Caco-2 (cell line): ENCODE measurements around the gene BCAS3. TPM values are rescaled to one million over a fixed set of nuclear protein-coding genes. Genes with fewer than 3 reads are reported as not detected.
"Not testable (repeated sequence)": the region's sequence is repeated elsewhere in the genome, so short reads cannot be mapped to it uniquely, and the experiment has no call there.

Source experiments
- BruUV-seq: library from RNA; stranded (reverse); fragments of 400-500 nt; replicated peaks from 2 replicates; lab custom pipeline; 2021; lab: Mats Ljungman, UMichigan
- CTCF ChIA-PET: fragments of 300-600 bp; sonication (Branson Sonifier 250); formaldehyde crosslinking; loops from one replicate; lab custom pipeline; 2022; ENCODE audit warnings: antibody characterized with exemption; lab: Charles Lee
- POLR2A ChIA-PET: fragments of 300-600 bp; sonication (Branson Sonifier 250); formaldehyde crosslinking; loops from one replicate; lab custom pipeline; 2022; ENCODE audit warnings: antibody characterized with exemption; lab: Charles Lee
- DNase-seq, 2 experiments: peaks; one replicate each; pipeline versions ENCODE4 v3.0.0 to v3.0.0-alpha.2; 2020 to 2022
- H3K27me3 ChIP-seq: replicated peaks from 2 replicates; pipeline ENCODE4 v1.6.0; 2011; ENCODE audit warnings: low read length; ENCODE audit not compliant: control insufficient read depth, insufficient read depth
- H3K36me3 ChIP-seq: 2 replicates; pipeline ENCODE4 v1.5.1; 2011; ENCODE audit warnings: low read length; ENCODE audit not compliant: control insufficient read depth, insufficient read depth
- H3K4me1 ChIP-seq: fragments of 250-450 bp; sonication (Bioruptor Pico); 2 replicates; pipeline ENCODE4 v1.5.1; 2020; ENCODE audit warnings: mild to moderate bottlenecking
- H3K4me3 ChIP-seq: 2 replicates; pipeline ENCODE4 v1.5.1; 2011; ENCODE audit warnings: low read depth, mild to moderate bottlenecking, control low read depth, low read length
- H3K9me3 ChIP-seq: fragments of 250-450 bp; sonication (Bioruptor Pico); 2 replicates; pipeline ENCODE4 v1.5.1; 2020; ENCODE audit warnings: mild to moderate bottlenecking, moderate library complexity
- H3K27ac Mint-ChIP-seq: one replicate; pipeline ENCODE4 v1.8.0; 2022; ENCODE audit warnings: mixed read lengths; ENCODE audit not compliant: unreplicated experiment
- H3K27me3 Mint-ChIP-seq: one replicate; pipeline ENCODE4 v1.8.0; 2022; ENCODE audit warnings: mixed read lengths; ENCODE audit not compliant: insufficient read depth, unreplicated experiment
- H3K36me3 Mint-ChIP-seq: one replicate; pipeline ENCODE4 v1.8.0; 2022; ENCODE audit warnings: mild to moderate bottlenecking, mixed read lengths; ENCODE audit not compliant: insufficient read depth, unreplicated experiment
- H3K4me1 Mint-ChIP-seq: one replicate; pipeline ENCODE4 v1.8.0; 2022; ENCODE audit warnings: low read depth, mixed read lengths; ENCODE audit not compliant: unreplicated experiment
- H3K4me3 Mint-ChIP-seq: one replicate; pipeline ENCODE4 v1.8.0; 2022; ENCODE audit warnings: mild to moderate bottlenecking, moderate library complexity, mixed read lengths; ENCODE audit not compliant: unreplicated experiment
- H3K9me3 Mint-ChIP-seq: one replicate; pipeline ENCODE4 v1.8.0; 2022; ENCODE audit warnings: mixed read lengths; ENCODE audit not compliant: unreplicated experiment
- CTCF ChIP-seq, 2 experiments: fragments of 200-600 bp in 1 of 2; IDR thresholded peaks; 1 replicate in 1 of 2; 2 replicates in 1 of 2; pipeline versions ENCODE4 v1.5.1 to v1.8.0; 2011 to 2022; ENCODE audit warnings: antibody characterized with exemption in 1 of 2, control low read depth in 1 of 2, inconsistent platforms in 1 of 2, low read depth in 1 of 2, low read length in 1 of 2, mild to moderate bottlenecking in 1 of 2, moderate library complexity in 1 of 2; ENCODE audit not compliant: insufficient read depth in 1 of 2, severe bottlenecking in 1 of 2, unreplicated experiment in 1 of 2
- intact Hi-C: fragments of 100-400 bp; cut with micrococcal nuclease; formaldehyde crosslinking; loops from one replicate; pipeline ENCODE4 v1.10.0; 2022; ENCODE audit not compliant: unreplicated experiment
- total RNA-seq: library from RNA; stranded (reverse); gene quantifications from 2 replicates; pipeline ENCODE4 v1.2.3, GENCODE V29; 2022

The BCAS3 gene
- total RNA-seq, 1 experiment from 2014 or later, result 44.1 TPM

GRCh38 chr17:61144617-61145564, 467.2 kb downstream of the BCAS3 start:
- H3K36me3 Mint-ChIP-seq, result no peaks in the 10 kb centered on the region
- Histone ChIP-seq H3K4me1 (no peaks in the 10 kb centered on the region; the same call in none of the 2 replicates), H3K27me3 (no peaks in the 10 kb centered on the region), H3K9me3 (no peaks in the 10 kb centered on the region), H3K36me3 (no peaks in the 10 kb centered on the region), H3K4me3 (no peak overlapping the region)
- no peak overlapping the region for H3K4me3 Mint-ChIP-seq
- no peak for DNase-seq
- intact Hi-C loops, result no loop called here
- H3K27ac Mint-ChIP-seq, result no peak overlapping the region
- H3K27me3 Mint-ChIP-seq, result no peaks in the 10 kb centered on the region
- ChIA-PET POLR2A (no interaction called here), CTCF (no interaction called here)
- no peaks in the 10 kb centered on the region for H3K9me3 Mint-ChIP-seq
- H3K4me1 Mint-ChIP-seq, result peaks cover 20% of the 10 kb centered on the region
- no TSS peak for BruUV-seq
- no peak for TF ChIP-seq CTCF (IDR thresholded peaks at IDR 0.05; ENCODE audit: insufficient read depth in 1 of 2, low read depth in 1 of 2, low read length in 1 of 2, severe bottlenecking in 1 of 2, unreplicated experiment in 1 of 2)

GRCh38 chr17:61146833-61147232, 469.2 kb downstream of the BCAS3 start:
- H3K4me3 Mint-ChIP-seq, intact Hi-C loops, DNase-seq, H3K36me3 ChIP-seq, H3K36me3 Mint-ChIP-seq, H3K27me3 Mint-ChIP-seq, H3K4me3 ChIP-seq, H3K27ac Mint-ChIP-seq, H3K9me3 Mint-ChIP-seq, H3K27me3 ChIP-seq, POLR2A ChIA-PET, H3K9me3 ChIP-seq, BruUV-seq, CTCF ChIA-PET, H3K4me1 ChIP-seq: not testable (repeated sequence)
- peaks cover 32% of the 10 kb centered on the region for H3K4me1 Mint-ChIP-seq

GRCh38 chr17:61149106-61149825, 471.6 kb downstream of the BCAS3 start:
- no peaks in the 10 kb centered on the region for H3K27me3 Mint-ChIP-seq
- no peak for DNase-seq
- no peaks in the 10 kb centered on the region for H3K9me3 ChIP-seq
- H3K4me1 ChIP-seq, result peaks cover 4% of the 10 kb centered on the region
- H3K27ac Mint-ChIP-seq, result no peak overlapping the region
- CTCF ChIA-PET, result no interaction called here
- POLR2A ChIA-PET, result interaction anchor here (0.5 to 0.6 kb wide), 2 partner anchors 7 to 114 kb away, joined by 3 to 4 read pairs; no protein-coding TSS in a partner anchor
- no peaks in the 10 kb centered on the region for H3K36me3 ChIP-seq
- no peak overlapping the region for H3K4me3 ChIP-seq
- no peak overlapping the region for H3K4me3 Mint-ChIP-seq
- no peaks in the 10 kb centered on the region for H3K9me3 Mint-ChIP-seq
- peaks cover 32% of the 10 kb centered on the region for H3K4me1 Mint-ChIP-seq
- no peaks in the 10 kb centered on the region for H3K36me3 Mint-ChIP-seq
- no peak for TF ChIP-seq CTCF (IDR thresholded peaks at IDR 0.05; ENCODE audit: insufficient read depth in 1 of 2, low read depth in 1 of 2, low read length in 1 of 2, severe bottlenecking in 1 of 2, unreplicated experiment in 1 of 2)
- intact Hi-C loops, result no loop called here
- BruUV-seq, result no TSS peak
- H3K27me3 ChIP-seq, result no peaks in the 10 kb centered on the region
